ENCODE results near the gene UBTF.

UBTF gene, protein sequence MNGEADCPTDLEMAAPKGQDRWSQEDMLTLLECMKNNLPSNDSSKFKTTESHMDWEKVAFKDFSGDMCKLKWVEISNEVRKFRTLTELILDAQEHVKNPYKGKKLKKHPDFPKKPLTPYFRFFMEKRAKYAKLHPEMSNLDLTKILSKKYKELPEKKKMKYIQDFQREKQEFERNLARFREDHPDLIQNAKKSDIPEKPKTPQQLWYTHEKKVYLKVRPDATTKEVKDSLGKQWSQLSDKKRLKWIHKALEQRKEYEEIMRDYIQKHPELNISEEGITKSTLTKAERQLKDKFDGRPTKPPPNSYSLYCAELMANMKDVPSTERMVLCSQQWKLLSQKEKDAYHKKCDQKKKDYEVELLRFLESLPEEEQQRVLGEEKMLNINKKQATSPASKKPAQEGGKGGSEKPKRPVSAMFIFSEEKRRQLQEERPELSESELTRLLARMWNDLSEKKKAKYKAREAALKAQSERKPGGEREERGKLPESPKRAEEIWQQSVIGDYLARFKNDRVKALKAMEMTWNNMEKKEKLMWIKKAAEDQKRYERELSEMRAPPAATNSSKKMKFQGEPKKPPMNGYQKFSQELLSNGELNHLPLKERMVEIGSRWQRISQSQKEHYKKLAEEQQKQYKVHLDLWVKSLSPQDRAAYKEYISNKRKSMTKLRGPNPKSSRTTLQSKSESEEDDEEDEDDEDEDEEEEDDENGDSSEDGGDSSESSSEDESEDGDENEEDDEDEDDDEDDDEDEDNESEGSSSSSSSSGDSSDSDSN

DNA sequence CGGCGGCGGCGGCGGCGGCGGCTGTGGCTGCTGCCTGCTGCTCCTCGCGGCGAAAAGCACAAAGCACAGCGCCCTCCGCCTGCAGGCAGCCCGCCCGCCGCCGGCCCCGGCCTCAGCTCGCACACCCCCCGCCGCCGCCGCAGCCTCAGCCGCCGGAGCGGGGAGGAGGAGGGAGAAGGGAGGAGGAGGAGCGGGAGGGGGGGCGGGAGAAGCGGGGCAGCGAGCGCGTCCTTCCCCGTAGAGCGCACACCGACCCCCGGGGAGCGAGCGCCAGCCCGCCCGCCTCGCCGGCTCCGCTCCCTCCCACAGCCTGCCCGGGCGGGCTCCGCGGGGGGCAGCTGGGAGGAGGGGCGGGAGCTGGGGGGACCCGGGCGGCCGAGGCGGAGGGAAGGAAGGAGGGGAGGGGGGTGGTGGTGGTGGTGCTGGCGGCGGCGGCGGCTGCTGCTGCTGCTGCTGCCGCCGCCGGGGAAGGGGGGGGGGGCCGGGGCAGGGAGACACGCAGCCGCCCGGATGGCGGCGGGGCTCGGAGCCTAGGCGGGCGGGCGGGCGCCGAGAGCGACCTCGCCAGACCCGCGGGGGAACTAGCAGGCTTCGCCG is at the start of gene UBTF:
Gene UBTF, minus strand, starts transcription at position 60 of the 597 bp plus-strand sequence. CDS start 1,446 bp downstream, outside the sequence.
- DNase-seq = peak; percentile 28

DNA sequence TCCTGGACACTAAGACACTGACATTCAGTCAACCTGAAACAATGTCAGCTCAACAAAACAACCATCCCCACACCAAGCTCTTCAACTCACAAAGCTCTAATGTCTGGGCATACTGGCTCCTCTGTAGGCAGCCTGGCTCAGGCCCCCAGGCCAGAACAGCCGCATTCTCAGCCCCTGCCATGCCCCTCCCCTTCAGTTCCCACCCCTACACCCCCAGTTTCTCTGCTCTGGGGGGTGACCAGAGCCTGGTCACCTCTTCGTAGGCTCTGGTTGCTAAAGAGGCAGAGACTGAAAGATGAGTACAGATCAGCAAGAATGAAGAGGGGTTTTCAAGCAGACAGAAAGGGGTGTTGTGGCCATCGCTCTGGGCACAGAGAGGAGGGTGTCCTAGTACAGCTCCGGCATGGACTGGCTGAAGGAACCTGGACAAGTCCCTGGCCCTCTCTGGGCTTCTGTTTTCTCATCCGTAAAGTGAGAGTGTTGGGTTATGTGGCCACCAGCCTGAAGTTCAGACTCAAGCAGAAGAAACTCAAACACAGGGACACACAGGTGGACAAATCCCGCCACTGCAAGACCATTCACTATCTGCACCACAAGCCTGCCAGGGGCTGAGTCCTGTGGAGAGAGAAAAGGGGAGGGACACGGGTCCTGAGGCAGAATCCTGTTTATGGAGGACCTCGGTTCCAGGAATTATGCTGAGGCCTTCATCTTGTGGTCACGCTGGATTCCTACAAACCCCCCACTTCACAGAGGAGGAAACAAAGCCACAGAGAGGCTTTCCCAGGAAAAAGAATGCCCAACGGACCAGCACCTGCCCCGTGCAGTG is 49.4 kb upstream of the UBTF start:
- no peak for DNase-seq

DNA sequence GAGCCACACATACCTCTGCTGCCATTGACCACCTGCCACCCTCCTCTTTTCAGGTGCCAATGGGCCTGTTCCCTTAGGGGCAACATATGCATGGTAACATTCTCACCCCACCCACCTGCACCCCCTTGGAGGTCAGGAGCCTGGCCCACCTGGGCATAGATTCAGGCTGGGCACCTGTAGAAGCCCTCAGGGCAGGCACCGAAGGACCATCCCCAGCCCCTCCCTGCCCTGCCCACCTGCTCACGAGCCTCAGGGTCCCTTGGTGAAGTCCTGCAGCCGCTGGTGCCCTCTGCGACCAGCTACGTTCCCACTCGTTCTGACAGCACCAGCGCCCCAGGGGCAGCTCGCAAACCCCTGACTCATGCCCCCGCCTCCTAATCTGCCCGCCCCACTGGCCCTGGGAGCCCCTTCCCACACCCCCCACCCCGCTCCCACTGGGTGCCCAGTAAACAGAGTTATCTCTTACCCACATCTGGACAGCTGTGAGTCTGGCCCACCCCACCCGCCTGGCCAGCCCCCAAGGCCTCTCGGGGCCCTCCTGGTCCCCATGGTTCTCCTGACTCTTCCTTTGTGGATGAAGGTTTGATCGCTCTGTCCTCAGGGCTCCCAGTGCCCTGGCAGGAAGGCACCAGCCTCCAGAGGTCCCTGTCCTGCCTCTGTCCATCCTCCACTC is 48.5 kb upstream of the UBTF start, which contains the start of gene SLC4A1:
Gene SLC4A1, minus strand, starts transcription at position 318 of the 673 bp plus-strand sequence. CDS start 5,269 bp downstream, outside the sequence.
- no peak for DNase-seq

DNA sequence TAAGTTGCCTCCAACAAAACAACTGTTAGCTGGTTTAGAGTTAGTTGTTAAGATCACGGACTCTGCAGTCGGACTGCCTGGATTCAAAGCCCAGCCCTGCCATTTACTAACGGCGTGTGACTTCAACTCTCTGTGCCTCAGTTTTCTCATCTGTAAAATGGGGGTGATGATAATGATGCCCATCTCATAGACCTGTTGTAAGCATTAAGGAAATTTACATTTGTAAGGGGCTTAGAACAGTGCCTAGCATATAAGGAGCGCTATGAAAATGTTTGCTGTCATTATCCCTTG is 47.6 kb upstream of the UBTF start:
- no peak for DNase-seq

DNA sequence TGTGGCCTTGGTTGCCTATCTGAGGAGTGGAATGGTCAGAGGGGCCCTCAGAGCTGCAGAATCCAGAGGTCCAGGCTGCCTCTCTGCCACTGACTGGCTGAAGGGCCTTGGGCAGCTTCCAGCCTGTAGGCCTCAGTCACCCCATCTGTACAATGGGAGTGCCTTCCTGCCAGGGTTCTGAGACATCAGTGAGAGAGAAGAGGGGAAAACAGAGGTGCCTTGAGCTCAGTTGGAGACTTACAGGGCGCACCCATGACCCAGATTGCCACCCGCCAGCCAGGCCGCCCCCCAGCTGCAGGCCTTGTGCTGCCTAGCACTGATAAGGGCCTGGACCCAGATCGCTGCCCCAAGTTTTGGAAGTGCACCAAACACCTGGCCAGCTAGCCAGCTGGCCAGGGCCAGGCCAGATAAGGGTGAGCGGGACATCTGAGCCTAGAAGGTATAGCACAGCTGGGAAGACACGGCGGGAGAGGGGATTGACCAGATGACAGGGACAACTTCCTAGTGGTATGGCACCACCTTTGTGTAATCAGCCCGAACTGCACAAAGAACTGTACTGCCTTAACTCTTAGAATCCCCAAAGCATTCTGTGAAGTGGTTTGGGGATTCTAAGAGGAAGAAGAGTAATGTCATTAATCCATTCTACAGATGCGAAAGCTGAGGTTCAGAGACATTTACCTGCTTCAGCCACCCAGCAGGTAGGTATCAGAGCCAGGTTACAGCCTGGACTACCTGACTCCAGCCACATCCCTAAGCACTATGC is 47.1 kb upstream of the UBTF start:
- no peak for DNase-seq

DNA sequence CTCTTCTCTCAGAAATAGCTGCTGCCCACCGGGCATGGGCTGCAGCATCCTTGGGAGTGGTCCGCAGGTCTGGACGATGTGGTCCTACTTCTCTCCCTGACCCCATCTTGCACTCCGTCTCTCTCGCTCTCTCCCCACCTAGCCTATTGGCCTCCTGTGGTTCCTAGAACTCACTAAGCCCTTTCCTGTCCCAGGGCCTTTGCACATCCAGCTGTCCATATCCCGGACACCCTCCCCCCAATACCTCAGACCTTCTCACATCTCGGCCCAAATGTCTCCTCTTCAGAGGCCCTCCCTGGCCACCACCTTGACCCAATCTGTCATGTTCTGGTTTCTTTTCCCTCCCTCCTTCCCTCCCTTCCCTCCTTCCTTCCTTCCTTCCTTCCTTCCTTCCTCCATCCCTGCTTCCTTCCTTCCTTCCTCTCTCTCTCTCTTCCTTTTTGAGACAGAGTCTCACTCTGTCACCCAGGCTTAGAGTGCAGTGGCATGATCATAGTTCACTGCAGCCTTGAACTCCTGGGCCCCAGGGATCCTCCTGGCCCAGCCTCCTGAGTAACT is 43.9 kb upstream of the UBTF start:
- no peak for DNase-seq

DNA sequence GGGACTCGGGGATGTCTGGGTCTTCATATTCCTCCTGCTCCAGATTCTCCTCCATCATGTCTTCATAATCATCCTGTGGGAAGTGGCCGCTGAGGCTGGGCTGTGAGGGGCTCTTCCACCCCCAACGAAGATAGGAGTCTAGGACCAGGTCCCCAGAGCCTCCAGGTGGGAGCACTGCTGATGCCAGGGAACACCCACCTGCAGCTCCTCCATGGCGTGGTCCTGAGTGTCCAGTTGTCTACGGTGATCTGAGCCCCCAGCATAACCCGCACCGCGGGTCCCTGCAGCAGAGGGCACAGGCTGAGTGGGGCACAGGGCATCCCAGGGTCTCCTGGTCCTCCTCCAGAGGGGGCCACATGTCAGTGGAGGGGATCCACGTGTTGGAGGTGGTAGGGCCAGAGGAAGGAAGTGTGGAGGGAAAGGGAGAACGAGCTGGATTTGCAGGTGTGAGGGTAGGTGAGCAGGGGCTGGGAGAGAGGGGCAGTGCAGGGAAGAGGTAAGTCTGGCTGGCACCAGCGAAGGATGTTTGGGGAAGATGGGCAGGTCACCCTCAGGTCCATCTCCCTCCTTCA is 43.3 kb upstream of the UBTF start:
- DNase-seq = no peak

DNA sequence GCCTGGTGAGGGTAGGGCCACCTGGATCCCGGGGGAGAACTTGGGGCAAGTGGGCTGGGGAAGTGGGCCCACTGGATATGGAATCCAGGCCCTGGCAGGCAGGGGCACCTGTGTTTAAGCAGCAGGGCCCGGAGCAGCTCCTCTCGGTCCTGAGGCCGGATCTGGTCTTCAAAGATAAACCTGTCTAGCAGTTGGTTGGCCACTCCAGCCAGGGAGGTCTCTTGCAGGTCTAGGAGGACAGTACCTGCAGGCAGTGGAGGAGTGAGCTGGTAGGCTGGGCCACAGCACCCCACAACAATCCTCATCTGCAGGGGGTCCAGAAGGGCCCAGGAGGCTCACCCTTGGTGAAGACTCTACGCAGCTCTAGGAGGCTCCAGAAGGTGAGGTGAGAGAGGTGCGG is 40.8 kb upstream of the UBTF start:
- DNase-seq = no peak

DNA sequence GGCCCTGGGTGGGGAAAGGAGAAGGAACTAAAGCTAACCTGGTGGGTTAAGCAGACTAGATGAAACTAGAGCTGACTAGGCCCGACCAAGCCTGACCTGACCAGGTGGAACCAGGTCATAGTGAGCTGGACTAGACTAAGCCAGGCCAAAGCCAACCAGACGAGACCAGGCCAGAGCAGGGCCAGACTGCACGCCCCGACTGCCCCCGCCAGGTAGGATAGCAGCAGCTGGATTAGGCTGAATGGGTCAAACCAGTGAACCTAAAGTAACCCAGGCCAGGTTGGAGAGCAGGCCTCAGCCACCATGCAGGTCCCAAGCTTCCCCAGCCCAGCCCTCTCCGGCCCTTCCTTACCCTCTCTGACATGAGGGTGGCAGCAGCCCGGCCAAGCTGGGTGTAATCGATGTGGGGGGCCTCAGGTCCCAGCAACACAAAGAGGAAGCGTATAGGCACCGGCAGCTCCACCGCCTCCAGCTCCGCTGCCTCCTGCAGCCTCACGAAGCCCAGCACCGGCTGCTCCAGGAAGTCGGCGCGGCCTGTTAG is 39.4 kb upstream of the UBTF start:
- DNase-seq = no peak

DNA sequence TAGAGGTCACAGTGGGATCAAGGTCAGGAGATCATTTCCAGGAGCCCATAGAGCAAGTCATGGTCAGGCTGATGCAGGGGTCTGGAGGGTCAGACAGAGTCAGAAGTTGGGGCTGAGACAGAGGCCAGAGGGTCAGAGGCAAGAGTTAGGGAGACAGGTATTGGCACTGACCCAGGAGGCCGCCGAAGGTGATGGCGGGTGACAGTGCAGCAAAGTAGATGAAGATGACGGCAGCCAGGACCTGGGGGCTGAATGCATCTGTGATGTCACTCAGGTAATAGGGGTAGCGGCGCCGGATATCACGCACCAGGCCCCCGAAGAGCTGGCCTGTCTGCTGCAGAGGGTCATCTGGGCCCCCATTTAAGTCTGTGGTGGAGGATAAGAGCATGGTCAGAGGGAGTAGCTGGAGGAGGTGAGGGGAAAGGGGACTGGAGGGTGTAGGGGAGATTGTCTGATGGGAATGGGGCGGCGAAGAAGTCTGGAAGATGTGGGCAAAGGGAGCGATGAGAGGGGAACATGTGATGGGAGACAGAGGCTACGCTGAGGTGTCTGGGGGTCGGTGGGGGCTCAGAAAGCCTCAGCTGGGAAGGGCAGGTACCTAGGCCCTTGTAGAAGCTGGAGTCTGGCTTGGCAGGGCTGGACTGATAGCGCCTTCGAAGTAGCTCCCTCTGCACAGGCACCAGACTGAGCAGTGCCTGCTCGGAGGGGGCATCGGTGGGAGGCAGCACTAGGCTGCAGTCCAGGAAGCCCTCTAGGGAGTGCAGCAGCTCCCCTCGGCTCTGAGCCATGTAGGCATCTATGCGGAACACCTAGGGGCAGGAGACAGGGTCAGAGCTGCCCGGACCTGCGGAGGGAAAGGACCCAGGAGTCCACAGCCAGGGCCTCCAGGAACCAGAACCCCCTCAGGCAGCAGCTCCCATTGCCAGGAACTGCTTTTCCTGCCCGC is 38.6 kb upstream of the UBTF start:
- no peak for DNase-seq

DNA sequence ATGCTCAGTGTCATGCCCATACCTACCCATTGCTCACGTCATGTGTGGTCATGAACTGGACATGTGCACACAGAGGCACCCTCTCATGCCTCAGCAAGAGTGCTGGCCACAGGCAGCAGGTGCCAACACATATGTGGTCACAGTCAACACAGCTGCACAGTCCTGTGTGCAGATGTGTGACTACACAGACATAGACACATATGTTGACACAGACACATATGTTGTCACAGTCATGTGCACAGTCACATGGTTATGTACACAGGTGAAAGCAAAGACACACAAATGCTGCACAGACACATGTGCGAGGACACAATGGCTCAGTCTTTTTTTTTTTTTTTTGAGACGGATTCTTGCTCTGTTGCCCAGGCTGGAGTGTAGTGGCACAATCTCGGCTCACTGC is 37.2 kb upstream of the UBTF start:
- no peak for DNase-seq

DNA sequence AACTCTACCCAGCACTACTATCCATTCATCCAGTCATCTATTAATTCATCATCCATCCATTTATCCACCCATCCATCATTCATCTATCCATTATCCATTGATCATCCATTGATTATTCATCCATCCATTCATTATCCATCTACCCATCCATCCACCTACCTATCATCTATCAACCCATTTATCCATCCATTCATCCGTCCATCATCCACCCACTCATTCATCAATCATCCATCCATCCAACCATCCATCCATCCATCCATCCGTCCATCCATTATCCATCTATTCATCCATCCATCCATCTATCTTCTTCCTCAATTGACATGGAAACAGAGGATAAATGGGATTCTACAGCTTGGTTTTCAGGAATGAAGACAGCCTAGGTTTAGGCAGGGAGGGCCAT is 36.4 kb upstream of the UBTF start:
- DNase-seq = no peak

DNA sequence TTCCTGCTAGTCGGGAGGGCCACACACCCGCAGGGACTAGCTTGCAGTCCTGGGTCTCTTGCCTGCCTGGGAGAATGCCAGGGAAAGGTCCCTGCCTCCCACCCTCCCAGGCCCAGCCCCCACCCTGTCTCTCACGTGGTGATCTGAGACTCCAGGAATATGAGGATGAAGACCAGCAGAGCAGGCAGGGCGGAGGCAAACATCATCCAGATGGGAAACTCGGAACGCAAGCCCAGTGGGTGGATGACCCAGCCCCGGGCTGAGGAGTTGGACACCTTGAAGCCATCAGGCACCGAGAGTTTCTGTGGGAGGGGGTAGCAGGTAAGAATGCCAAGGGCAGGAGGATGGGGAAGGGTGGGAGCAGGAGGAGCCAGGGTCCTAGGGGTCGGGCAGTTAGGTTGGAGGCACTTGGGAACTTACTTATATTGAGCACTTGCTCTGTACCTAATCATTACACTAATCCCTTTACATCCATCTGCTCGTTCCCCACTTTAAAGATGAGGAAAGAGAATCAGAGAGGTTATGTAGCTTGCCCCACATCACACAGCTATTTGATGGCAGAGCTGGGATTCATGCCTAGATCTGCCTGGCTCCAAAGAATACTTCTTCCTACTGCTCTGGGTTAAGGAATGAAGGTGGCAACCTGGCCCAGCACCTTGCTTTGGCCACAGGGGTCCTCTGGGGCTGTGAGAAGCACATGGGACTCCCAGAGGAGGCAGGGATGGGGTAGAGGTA is 35.1 kb upstream of the UBTF start:
- DNase-seq = no peak

DNA sequence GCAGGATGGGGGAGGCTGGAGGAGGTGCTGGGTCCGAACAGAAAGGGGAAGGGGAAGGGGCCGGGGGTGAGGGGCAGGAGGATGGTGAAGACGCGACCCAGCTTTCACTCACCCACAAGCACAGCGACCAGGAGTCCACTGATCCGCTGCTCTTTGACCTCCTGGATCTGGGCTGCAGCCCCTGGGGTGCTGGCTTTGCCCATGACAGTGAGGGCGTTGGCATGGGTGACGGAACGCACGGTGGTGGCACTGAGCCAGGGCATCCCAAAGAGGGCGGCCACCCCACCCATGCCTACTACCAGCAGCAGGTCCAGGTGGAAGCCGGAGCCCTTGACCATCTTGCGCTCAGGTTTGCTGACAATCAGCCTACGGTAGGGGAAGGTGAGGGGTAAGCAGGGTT is 33.5 kb upstream of the UBTF start:
- no peak for DNase-seq

DNA sequence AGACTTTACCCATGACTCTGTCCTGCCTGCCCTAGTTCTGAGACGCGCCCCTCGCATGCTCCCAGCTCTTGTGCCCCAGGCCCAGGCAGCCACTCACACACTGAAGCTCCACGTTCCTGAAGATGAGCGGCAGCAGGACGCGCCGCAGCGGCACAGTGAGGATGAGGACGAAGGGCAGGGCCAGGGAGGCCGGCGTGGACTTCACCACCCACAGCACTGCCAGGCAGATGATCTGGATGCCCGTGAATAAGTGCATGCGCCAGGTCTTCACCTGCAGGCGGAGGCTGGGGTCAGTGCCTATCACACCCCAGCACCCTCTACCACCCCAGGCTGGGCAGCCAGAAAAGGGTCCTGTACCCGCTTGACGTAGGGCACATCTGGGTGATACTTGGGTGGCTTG is 31.6 kb upstream of the UBTF start:
- DNase-seq = no peak

DNA sequence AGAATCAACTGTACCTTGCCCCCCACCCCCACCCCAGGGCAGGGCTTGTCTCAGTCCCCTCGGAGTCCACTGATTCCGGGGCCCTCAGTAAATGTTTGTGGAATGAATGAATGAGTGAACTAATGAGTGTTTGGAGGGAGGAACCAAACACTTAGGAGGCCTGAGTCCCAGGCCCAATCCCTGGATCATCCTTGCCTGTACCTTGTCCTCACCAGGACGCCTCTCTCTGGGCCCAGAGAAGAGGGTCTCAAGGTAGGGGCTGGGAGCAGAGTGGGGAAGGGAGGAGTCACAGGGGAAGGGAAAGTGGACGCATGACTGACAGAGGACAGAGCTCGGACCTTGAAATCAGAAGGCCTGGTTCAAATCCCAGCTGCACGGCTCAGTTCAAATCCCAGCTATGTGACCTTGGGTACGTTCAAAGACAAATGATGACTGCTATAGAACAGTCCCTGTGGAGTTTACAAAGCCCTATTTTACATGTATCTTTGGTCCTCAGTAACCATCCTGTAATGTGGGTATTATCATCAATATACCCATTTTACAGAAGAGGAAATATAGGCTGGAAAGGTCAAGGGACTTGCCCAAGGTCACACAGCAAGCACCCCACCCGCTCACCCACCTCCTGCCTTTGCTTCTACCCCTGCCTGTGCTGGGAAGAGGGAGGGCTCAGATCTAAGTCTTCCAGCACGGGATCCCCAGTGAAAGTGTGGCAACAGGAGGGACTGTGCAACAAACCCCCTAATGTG is 30.2 kb upstream of the UBTF start:
- DNase-seq = no peak

DNA sequence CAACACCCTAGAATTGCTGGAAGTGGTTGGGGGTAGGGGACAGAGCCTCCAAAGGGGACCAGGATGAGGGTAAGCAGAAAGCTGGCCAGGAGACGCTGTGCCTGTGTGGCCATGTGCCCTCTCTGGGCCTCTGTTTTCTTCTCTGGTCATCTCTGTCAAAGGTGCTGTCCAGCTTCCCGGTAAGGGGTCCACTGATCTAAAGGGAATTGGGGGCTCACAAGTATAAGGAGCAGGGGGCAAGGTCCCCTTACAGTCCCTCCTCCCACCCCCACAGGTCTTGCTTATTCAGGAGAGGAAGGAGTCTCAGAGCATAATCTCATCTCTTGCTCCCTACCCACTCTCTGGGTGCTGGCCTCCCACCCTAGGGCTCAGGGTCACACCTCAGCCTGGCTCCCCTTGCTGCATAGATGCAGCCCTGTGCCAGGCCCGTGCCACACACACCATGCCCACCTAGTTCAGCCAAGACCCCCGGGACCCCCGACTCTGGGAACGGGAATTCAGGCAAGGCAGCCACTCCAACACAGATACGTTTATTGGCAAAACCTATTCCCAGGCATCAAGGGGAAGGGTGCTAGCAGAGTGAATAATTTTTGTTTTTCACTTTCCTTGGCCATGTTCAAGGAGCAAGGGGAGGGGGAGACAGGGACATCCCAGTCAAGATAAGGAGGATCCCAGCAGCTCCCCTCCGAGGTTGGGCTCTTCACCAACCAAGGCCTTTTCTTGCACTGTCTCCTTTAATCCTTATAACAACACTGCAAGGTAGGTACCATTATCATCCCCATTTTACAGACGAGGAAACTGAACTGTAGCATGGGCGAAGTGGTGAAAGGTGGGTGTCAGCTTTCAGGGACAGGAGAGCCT is 28.6 kb upstream of the UBTF start:
- DNase-seq = no peak

All from DMS79 treated with DMSO at 0.1 percent for 48 hours (cell line).